PC-9 (cell line): ENCODE results near the gene MRPL14. TPM values are rescaled to one million over a fixed set of nuclear protein-coding genes. Genes with fewer than 3 reads are reported as not detected.

Source experiments
- BruUV-seq: library from RNA; stranded (reverse); fragments of 400-500 nt; replicated peaks from 2 replicates; lab custom pipeline; 2021; lab: Mats Ljungman, UMichigan
- CTCF ChIA-PET: fragments of 300-600 bp; sonication (Branson Sonifier 250); formaldehyde crosslinking; loops from one replicate; lab custom pipeline; 2022; ENCODE audit warnings: antibody characterized with exemption; lab: Charles Lee
- POLR2A ChIA-PET: fragments of 300-600 bp; sonication (Branson Sonifier 250); formaldehyde crosslinking; loops from one replicate; lab custom pipeline; 2022; ENCODE audit warnings: antibody characterized with exemption; ENCODE audit not compliant: unreplicated experiment; lab: Charles Lee
- DNase-seq, 2 experiments: peaks; one replicate each; pipeline versions ENCODE4 v3.0.0 to v3.0.0-alpha.2; 2015 to 2022; ENCODE audit warnings: mixed read lengths in 1 of 2
- H2AFZ ChIP-seq: fragments of 200-600 bp; sonication (generic); 2 replicates; pipeline ENCODE4 v1.8.1; 2017; ENCODE audit warnings: antibody characterized with exemption
- H3F3A ChIP-seq: fragments of 200-600 bp; sonication (generic); 2 replicates; pipeline ENCODE4 v1.8.1; 2017; ENCODE audit warnings: antibody characterized with exemption, mild to moderate bottlenecking, low read depth; ENCODE audit not compliant: insufficient read depth
- H3K27ac ChIP-seq: fragments of 200-600 bp; sonication (generic); 2 replicates; pipeline ENCODE4 v1.6.1; 2016; ENCODE audit warnings: mixed run types
- H3K27me3 ChIP-seq: fragments of 200-600 bp; sonication (generic); 2 replicates; pipeline ENCODE4 v1.6.1; 2016; ENCODE audit warnings: low read depth, mixed run types; ENCODE audit not compliant: insufficient read depth
- H3K36me3 ChIP-seq: fragments of 200-600 bp; sonication (generic); 2 replicates; pipeline ENCODE4 v1.6.1; 2016; ENCODE audit warnings: low read depth, mixed run types
- H3K4me1 ChIP-seq: fragments of 200-600 bp; sonication (generic); replicated peaks from 2 replicates; pipeline ENCODE4 v1.6.1; 2016; ENCODE audit warnings: mixed run types; ENCODE audit not compliant: insufficient read depth
- H3K4me2 ChIP-seq: fragments of 200-600 bp; sonication (generic); 2 replicates; pipeline ENCODE4 v1.6.1; 2017; ENCODE audit warnings: mixed run types
- H3K4me3 ChIP-seq: fragments of 200-600 bp; sonication (generic); 2 replicates; pipeline ENCODE4 v1.6.1; 2016; ENCODE audit warnings: mixed run types
- H3K79me2 ChIP-seq: fragments of 200-600 bp; sonication (generic); 2 replicates; pipeline ENCODE4 v1.6.1; 2017; ENCODE audit warnings: low read depth, mixed run types
- H3K9me2 ChIP-seq: fragments of 200-600 bp; sonication (generic); 2 replicates; pipeline ENCODE4 v1.8.1; 2017; ENCODE audit warnings: mild to moderate bottlenecking; ENCODE audit not compliant: insufficient read depth
- H3K9me3 ChIP-seq: fragments of 200-600 bp; sonication (generic); 2 replicates; pipeline ENCODE4 v1.8.1; 2016; ENCODE audit warnings: low read depth; ENCODE audit not compliant: insufficient read depth
- H4K20me1 ChIP-seq: fragments of 200-600 bp; sonication (generic); 2 replicates; pipeline ENCODE4 v1.8.1; 2017; ENCODE audit not compliant: insufficient read depth
- EZH2 ChIP-seq: fragments of 200-600 bp; sonication (generic); IDR thresholded peaks from 2 replicates; pipeline ENCODE4 v1.8.0; 2017; ENCODE audit warnings: antibody characterized with exemption, low read depth
- intact Hi-C: fragments of 100-400 bp; cut with micrococcal nuclease; formaldehyde crosslinking; loops from one replicate; pipeline ENCODE4 v1.10.0; 2022; ENCODE audit not compliant: unreplicated experiment
- total RNA-seq: library from RNA; stranded (reverse); gene quantifications from 2 replicates; pipeline ENCODE4 v1.2.3, GENCODE V29; 2021
- TF ChIP-seq, protein P1 (sequence below): fragments of 200-600 bp; sonication (generic); conservative IDR thresholded peaks from 2 replicates; pipeline ENCODE4 v1.6.1; 2017; ENCODE audit warnings: mixed run types, antibody characterized with exemption, mild to moderate bottlenecking, moderate library complexity

MRPL14 gene
- total RNA-seq, 1 experiment from 2014 or later = 96.3 TPM

DNA sequence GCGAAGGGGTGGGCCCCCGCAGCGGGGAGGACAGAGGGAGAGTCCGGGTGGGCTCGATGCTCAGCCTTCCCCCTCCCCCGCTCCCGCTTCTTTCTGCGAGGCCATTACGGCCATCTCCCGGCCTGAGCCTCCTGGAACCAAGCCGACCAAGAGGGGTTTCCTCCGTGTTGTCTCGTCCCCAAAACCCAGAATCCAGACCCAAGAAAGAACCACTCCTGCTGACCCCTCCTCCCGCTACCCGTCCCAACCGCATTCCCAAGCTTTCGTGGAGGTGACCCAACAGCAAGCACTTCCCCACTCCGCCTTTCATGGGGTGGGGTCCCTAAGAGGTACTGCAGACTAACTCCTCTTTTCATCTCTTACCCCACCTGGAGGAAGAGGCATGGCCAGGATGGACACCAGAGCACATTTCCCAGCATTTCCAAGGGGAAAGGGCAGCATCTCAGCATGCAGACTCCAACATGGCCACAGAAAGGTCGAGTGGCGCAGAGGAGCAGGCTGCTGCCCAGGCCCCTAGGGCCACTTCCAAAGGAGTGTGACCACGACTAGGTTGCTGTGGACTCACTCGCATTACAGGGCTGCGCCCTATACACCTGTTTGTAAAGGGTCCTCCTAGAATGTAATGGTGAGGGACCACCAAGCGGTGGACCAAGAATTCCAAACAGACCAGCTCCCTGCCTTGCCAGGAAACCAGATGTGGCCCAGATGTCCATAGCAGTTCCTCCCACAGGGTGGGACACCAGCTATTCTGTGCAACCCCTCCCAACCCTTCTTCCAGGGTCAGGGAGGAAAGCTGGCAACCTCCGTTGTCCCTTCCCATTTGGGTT lies 53.4 kb downstream of the MRPL14 start:
- Histone ChIP-seq H3K27ac (peak overlapping the region; percentile 94), H3K4me3 (peak overlapping the region; percentile 66), H3K79me2 (peaks cover 48% of the 10 kb centered on the region), H3K4me1 (peaks cover 77% of the 10 kb centered on the region), H3F3A (peaks cover 65% of the 10 kb centered on the region), H4K20me1 (no peaks in the 10 kb centered on the region), H2AFZ (no peak overlapping the region), H3K9me3 (no peaks in the 10 kb centered on the region), H3K9me2 (no peaks in the 10 kb centered on the region), H3K27me3 (no peaks in the 10 kb centered on the region), H3K36me3 (0 out of 2 replicates have a peak, but pooled peaks cover 7% of the 10 kb centered on the region), H3K4me2 (peak overlapping the region; percentile 95)
- TSS peak; percentile 62 for BruUV-seq
- peak in 1 of 2 experiments; percentile 61 for DNase-seq
- ChIA-PET POLR2A (no interaction called here), CTCF (interaction anchor here (0.5 to 1.6 kb wide), 7 partner anchors 9 to 465 kb away, joined by 3 to 7 read pairs (median 4); partner anchors contain the start of gene VEGFA)
- intact Hi-C loops = loop anchor here (1.0 to 2.0 kb wide), 6 partner anchors 16 to 305 kb away; no protein-coding TSS in a partner anchor
- TF ChIP-seq EZH2 = no peak
- TF ChIP-seq, protein P1, sequence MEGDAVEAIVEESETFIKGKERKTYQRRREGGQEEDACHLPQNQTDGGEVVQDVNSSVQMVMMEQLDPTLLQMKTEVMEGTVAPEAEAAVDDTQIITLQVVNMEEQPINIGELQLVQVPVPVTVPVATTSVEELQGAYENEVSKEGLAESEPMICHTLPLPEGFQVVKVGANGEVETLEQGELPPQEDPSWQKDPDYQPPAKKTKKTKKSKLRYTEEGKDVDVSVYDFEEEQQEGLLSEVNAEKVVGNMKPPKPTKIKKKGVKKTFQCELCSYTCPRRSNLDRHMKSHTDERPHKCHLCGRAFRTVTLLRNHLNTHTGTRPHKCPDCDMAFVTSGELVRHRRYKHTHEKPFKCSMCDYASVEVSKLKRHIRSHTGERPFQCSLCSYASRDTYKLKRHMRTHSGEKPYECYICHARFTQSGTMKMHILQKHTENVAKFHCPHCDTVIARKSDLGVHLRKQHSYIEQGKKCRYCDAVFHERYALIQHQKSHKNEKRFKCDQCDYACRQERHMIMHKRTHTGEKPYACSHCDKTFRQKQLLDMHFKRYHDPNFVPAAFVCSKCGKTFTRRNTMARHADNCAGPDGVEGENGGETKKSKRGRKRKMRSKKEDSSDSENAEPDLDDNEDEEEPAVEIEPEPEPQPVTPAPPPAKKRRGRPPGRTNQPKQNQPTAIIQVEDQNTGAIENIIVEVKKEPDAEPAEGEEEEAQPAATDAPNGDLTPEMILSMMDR = no peak

DNA sequence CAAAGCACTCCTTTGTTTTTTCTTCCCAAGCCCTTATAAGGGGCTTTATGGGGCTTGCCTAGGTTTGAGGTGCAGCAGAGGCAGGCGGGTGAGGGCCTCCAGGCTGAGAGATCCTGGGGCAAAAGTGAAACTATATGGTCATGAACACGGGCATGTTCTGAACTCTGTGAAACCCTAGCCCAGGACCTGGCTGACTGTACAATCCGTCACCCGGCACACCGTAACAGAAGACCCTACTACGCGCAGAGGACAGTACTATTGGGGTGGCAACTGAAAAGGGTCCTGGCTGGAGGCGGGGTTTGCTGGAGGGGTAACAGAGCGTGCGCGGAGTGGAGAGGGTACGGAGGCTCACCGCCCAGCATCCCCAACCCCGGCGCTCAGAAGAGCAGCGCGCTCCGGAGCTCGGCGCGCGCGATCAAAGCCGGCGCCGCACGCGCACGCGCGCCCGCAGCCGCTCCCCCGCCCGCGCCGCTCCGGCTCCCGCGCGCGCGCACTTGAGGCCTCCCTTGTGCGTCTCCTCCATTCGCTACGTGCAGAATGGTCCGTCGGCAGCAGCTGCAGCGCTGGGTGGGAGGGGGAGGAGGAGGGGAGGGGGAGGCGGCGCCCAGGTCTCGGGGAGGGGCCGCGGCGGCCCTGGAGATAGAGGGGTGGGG lies 54.2 kb downstream of the MRPL14 start:
- Histone ChIP-seq H2AFZ (peak overlapping the region; percentile 64), H3K27me3 (no peaks in the 10 kb centered on the region), H3K27ac (peak overlapping the region; percentile 94), H4K20me1 (no peaks in the 10 kb centered on the region), H3K4me1 (peaks cover 76% of the 10 kb centered on the region), H3K4me3 (peak overlapping the region; percentile 66), H3K79me2 (peaks cover 43% of the 10 kb centered on the region), H3K9me3 (no peaks in the 10 kb centered on the region), H3K9me2 (no peaks in the 10 kb centered on the region), H3F3A (peaks cover 63% of the 10 kb centered on the region), H3K36me3 (no peaks in the 10 kb centered on the region), H3K4me2 (peak overlapping the region; percentile 95)
- intact Hi-C loops = no loop called here
- TF ChIP-seq EZH2 = no peak
- TF ChIP-seq, protein P1 = no peak
- ChIA-PET POLR2A (interaction anchor here (0.6 kb wide), 1 partner anchor 30 kb away, joined by 4 read pairs; no protein-coding TSS in a partner anchor), CTCF (interaction anchor here (0.6 to 1.2 kb wide), 5 partner anchors 8 to 454 kb away, joined by 3 to 7 read pairs (median 4); partner anchors contain the start of gene VEGFA)
- peak; percentile 63 to 77 for DNase-seq
- BruUV-seq = TSS peak; percentile 42

DNA sequence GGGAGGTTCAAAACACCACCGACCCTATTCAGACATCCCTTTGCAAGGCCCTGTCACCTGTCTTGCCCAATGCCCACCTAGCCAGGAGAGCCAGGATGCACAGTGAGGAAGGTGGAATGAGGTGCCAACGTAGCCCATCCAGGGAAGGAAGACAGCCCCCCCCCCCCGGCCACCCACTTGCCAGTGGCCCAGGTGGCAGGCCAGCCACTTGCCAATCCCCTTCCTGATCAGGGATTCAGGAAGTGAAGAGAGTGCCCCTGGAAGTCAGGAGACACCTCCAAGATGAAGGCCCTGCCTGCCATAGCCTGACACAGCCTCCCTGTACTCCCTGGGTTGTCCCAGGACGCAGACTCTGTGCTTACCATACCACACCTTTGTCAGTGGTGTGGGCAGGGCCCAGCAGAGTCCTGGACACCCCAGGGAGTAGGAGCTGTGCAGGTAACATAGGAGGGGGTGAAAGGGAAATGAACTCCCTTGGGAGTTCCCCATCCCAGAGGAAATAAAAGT lies 54.7 kb downstream of the MRPL14 start:
- no peak for DNase-seq
- Histone ChIP-seq H3F3A (peaks cover 57% of the 10 kb centered on the region), H3K36me3 (no peaks in the 10 kb centered on the region), H4K20me1 (no peaks in the 10 kb centered on the region), H3K27me3 (no peaks in the 10 kb centered on the region), H3K9me2 (no peaks in the 10 kb centered on the region), H2AFZ (peak overlapping the region; percentile 64), H3K9me3 (no peaks in the 10 kb centered on the region), H3K79me2 (peaks cover 39% of the 10 kb centered on the region), H3K4me1 (peaks cover 70% of the 10 kb centered on the region), H3K4me2 (peak overlapping the region; percentile 95), H3K4me3 (peak overlapping the region; percentile 61), H3K27ac (peak overlapping the region; percentile 94)
- no TSS peak for BruUV-seq
- ChIA-PET POLR2A (interaction anchor here (0.6 kb wide), 1 partner anchor 29 kb away, joined by 4 read pairs; no protein-coding TSS in a partner anchor), CTCF (interaction anchor here (0.6 to 0.9 kb wide), 3 partner anchors 55 to 453 kb away, joined by 4 to 5 read pairs (median 4); partner anchors contain the start of genes MRPL14 and TMEM63B)
- intact Hi-C loops = no loop called here
- TF ChIP-seq, protein P1 = no peak
- TF ChIP-seq EZH2 = no peak
